HG02970 (cell line): ENCODE data around the gene SRGAP1.
"Not testable (repeated sequence)": the region's sequence is repeated elsewhere in the genome, so short reads cannot be mapped to it uniquely, and the experiment has no call there.

Source experiments
- ATAC-seq: cut with Tn5 transposase; IDR thresholded peaks from one replicate; pipeline ENCODE4 v1.9.1; 2021; ENCODE audit warnings: mild to moderate bottlenecking, moderate library complexity, moderate number of reproducible peaks; ENCODE audit not compliant: unreplicated experiment, low FRiP score

SRGAP1 gene

DNA sequence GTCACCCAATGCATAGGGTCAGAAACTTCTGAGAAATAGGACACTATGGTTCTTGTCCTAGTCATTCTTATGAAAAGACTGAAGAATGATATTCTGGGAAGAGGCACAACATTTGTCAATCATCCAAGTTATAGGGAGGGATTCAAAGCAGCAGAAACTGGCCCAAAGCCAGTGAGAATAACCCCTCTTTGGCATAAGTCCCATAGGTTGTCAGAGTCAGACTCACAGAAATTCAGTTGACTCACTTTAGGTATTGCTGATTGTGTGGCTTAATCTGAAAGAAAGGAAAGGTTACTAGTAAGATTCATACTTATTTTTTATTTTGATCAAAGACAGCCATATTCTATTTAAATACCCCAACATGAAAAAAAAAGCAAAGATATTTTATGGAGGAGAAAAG lies 151.0 kb downstream of the SRGAP1 start:
- ATAC-seq = no peak

DNA sequence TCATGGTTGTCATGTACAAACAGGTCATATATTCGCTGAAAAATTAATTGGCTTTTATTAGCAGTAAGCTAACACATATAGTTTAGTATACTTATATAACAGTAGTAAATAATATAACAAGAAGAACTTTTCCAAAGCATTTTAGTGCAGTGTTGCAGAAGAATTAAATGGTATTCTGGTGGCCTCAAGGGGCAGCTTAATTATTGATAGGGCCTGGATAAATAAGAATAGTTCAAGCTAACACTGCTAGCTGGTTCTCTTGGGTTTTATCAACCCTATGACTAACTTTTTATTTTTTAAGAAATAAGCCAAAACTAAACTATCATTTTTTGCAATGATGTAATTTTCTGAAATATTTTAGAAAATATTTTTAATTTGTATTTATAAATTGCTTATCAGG lies 152.1 kb downstream of the SRGAP1 start:
- no peak for ATAC-seq

DNA sequence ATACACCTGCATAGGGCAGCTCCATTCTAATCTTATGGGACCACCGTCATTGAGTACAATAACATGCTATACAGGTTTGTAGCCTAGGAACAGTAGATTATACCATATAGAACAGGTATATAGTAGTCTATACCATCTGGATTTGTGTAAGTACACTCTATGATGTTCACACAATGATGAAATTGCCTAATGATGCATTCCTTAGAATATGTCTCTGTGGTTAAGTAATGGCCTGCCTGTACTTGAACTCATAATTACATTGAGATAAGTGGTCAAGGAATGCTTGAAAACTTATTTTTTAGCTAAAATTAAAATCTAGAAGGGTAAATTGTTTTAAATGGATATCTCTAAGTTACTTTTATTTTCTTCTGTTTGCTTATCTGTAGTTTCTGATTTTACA lies 152.7 kb downstream of the SRGAP1 start:
- no peak for ATAC-seq

- ATAC-seq = no peak
Observed at GRCh38 chr12:63998584-63998983, 154.1 kb downstream of the SRGAP1 start.

DNA sequence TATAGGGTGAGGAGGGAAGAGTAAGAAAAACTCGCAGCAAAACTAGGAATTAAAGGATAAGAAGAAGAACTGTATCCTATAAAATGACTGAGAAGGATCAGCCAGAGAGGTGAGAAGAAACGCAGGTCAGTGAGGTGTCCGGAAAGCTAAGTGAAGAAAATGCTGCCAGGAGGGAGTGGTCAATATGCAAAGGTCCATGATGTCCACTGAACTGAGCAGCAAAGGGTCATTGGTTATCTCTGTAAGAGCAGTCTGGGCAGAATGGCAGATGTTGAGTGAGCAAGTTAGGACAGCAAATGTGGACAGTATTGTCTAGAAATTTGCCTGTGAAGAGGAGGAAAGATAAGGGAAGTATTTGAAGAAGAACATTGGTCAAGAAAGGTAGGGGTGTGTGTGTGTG lies 155.4 kb downstream of the SRGAP1 start:
- ATAC-seq = no peak

GRCh38 chr12:64001439-64001838 lies 156.9 kb downstream of the SRGAP1 start:
- no peak for ATAC-seq

DNA sequence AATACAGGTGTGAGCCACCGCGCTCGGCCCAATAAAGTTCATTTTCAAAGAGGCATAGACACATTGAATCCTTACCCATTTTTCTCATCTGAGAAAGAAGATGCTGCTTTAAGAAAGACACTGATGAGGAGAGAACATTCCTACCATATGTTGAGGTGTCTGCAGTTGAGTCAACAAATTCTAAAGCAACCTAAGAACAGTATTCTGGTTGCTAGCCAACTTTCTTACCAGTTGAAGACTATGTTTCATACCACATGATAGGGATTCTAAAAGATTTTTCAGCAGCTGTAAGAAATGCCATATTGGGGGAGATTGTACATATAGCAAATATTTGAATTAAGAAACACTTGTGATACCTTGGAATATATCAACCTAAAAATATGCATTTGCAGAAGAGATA lies 160.1 kb downstream of the SRGAP1 start:
- no peak for ATAC-seq

GRCh38 chr12:64006211-64006825 lies 161.8 kb downstream of the SRGAP1 start:
- no peak for ATAC-seq

- no peak for ATAC-seq
Observed at GRCh38 chr12:64007853-64008252, 163.4 kb downstream of the SRGAP1 start.

DNA sequence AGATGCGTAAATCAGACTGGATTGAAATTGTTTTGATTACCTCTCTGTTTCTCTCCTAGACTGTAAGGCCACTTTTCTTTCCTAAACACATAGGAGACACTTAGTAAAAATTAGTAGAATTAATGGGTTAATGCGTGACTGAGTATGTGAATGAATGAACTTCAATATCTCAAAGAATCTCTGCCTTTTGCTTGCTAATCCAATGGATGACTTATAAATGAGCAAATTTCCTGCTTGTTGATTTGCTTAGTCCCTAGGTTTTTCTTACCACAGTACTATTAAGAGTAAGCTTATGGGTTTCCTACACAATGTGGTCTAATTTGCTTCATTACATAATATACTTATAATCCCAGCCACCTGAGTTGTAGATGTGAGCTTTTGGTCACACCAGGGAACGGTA lies 164.1 kb downstream of the SRGAP1 start:
- no peak for ATAC-seq

- ATAC-seq = peak; percentile 56
Observed at GRCh38 chr12:64009321-64010068, 165.0 kb downstream of the SRGAP1 start.

DNA sequence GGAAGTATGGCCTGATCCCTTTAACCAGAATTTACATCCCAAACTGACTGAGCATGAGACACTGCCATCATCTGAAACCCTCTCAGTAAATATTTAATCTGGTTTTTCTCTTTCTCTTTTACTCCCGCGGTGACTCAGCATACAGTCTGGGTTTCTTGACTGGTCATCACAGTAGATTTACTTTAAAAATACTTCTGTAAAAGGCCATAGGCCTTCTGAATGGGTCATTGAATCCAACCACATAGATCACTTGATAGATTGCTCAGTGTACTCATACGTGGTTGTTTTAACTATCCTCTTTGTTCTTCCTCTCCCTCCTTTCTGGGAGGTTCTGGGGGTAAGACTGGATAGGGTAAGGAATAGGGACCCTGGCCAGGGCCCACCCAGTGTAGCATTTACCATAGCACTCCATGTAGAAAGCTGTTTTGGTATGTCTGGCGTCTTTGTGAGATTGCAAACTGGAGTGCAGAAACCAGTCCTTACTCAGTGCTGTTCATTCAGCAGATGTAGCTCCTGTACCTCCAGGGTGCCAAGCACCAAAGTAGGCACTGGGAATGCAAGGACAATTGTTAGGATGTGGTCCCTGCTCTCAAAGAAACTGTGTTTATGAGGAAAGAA lies 165.7 kb downstream of the SRGAP1 start:
- peak; percentile 94 for ATAC-seq

- ATAC-seq = no peak
Observed at GRCh38 chr12:64016521-64016920, 172.0 kb downstream of the SRGAP1 start.

- ATAC-seq = not testable (repeated sequence)
Observed at GRCh38 chr12:64018116-64018515, 173.6 kb downstream of the SRGAP1 start.

DNA sequence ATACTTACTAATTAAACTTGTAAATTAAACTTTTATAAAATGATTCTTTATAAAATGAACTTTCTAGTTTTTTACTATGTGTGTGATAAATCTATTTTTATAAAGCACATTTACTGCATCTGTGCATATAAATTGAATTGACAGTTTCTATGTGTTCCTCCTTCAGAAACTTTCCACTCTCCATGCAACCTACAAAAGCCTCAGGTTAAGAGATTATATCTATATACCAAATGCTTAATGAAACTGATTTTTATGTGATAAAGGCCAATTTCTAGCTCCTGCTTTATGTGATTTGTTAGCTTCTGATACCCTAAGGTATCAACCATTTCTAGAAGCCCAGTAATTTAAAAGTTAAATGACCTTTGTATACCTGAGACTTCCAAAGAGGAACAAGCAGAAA lies 174.0 kb downstream of the SRGAP1 start:
- no peak for ATAC-seq

DNA sequence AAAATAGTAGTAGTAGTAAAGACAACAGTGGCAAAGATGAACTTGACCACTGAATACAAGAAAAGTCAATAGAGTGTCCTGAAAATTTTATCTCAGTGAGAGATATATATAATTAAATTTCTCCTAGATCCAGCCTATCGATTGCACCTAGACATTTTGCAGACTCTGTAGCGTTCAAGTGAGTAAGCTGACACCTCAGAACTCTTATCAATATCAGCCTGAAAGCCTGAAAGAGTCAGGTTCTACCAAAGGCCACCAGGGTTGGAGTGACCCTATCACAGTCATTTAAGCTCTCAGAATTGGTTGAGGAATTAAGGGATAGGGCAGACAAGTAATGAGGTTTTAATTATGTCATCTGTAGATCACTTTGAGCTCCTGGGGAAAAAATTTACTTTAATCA lies 174.6 kb downstream of the SRGAP1 start:
- ATAC-seq = no peak

GRCh38 chr12:64019654-64020053 lies 175.2 kb downstream of the SRGAP1 start:
- no peak for ATAC-seq

DNA sequence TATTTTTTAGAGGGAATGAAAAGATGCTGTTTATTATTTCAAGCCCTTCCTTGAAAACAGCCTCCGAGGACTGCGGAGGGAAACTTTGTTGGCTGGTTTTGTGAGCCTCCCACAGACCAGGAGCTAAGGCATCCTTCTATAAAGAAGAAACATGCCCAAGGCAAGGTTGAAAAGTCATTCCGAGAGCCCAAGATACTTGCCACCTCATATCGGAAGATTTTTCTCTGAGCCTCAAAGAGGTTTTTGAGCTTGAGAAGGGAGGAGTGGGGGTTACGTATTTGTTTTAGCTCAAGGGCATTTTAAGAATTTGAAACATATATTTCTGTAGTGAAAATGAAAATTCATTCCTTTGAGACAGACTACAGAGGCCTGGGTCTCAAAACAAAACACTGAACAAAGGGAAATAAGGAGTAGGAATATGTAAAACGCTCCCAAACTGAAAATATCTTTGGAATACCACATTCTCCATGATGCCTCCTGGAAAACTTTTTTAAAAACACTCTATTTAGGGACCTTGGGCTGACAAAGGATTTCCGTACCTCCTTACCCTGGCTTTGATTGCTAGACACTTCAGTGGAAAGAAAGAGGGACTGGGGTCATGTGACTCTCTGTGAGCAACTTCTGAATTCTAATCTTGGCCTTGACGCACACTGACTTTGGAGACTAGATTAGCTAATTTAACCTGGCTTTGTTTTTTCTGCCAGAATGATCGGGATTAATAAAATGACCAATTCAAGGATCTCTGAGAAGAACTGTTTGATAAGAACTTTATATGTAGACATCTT lies 180.9 kb downstream of the SRGAP1 start:
- no peak for ATAC-seq

DNA sequence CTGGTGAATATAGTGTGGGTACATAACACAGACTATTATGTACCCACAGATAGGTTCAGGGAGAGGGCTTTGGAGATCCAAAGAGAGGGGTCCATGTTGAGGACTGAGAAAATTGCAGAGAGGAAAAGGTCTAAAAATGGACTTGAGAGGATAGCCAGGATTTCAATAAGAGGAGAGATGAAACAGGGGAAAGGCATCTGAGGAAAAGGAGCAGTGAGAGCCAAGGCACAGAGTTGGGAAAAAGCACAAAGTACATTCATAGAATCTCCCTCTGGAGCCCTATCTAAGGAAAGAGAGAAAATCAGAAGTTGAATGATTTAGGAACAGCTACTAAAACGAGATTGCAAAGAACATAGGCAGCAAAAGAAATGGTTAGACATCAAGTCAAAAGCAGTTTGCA lies 182.8 kb downstream of the SRGAP1 start:
- ATAC-seq = no peak

DNA sequence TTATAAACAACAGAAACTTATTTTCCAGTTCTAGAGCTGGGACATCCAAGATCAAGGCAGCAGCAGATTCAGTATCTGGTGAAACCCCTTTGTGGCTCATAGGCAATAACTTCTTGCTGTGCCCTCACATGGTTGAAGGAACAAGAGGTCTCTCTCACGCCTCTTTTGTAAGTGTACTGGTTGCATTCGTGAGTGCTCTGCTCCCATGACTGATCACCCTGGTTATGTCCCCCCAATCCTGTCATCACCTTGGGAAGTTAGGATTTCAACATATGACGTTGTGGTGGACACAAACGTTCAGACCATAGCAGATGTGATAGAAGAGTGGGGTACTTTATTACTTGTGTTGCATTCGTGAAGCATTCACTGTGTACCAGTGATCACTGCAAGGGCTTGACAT lies 184.0 kb downstream of the SRGAP1 start:
- no peak for ATAC-seq
